WERI-Rb-1 (cell line): Measurements from ENCODE around the gene LZIC.

Experiments
- DNase-seq: peaks from one replicate; pipeline ENCODE4 v3.0.0-alpha.2; 2020
- H3K27ac ChIP-seq: fragments of 250-450 bp; sonication (Bioruptor Pico); 2 replicates; pipeline ENCODE4 v1.5.1; 2020; ENCODE audit warnings: mild to moderate bottlenecking, moderate library complexity
- H3K27me3 ChIP-seq: fragments of 250-450 bp; sonication (Bioruptor Pico); 2 replicates; pipeline ENCODE4 v1.5.1; 2021; ENCODE audit warnings: mild to moderate bottlenecking, low read depth, moderate library complexity; ENCODE audit not compliant: insufficient read depth, severe bottlenecking
- H3K36me3 ChIP-seq: fragments of 250-450 bp; sonication (Bioruptor Pico); 2 replicates; pipeline ENCODE4 v1.5.1; 2020; ENCODE audit warnings: mild to moderate bottlenecking, moderate library complexity
- H3K4me3 ChIP-seq: 2 replicates; pipeline ENCODE4 v1.5.1; 2011; ENCODE audit warnings: low read depth, mild to moderate bottlenecking, control low read depth, low read length
- H3K9me3 ChIP-seq: fragments of 250-450 bp; sonication (Bioruptor Pico); 2 replicates; pipeline ENCODE4 v1.5.1; 2021; ENCODE audit warnings: mild to moderate bottlenecking, moderate library complexity; ENCODE audit not compliant: severe bottlenecking
- CTCF ChIP-seq: IDR thresholded peaks from 2 replicates; pipeline ENCODE4 v1.5.1; 2011; ENCODE audit warnings: low read depth, mild to moderate bottlenecking, control low read depth, inconsistent platforms, low read length

The LZIC gene

GRCh38 chr1:9888886-9889285, 54.3 kb downstream of the LZIC start:
- Histone ChIP-seq H3K27me3 (no peaks in the 10 kb centered on the region), H3K4me3 (no peak overlapping the region), H3K9me3 (no peaks in the 10 kb centered on the region), H3K36me3 (no peaks in the 10 kb centered on the region; the same call in 1 of the 2 replicates), H3K27ac (no peak overlapping the region)
- no peak for DNase-seq
- no peak for TF ChIP-seq CTCF

- Histone ChIP-seq H3K9me3 (no peaks in the 10 kb centered on the region), H3K4me3 (no peak overlapping the region), H3K36me3 (no peaks in the 10 kb centered on the region; the same call in 1 of the 2 replicates), H3K27me3 (no peaks in the 10 kb centered on the region), H3K27ac (no peak overlapping the region)
- TF ChIP-seq CTCF: no peak
- DNase-seq: no peak
Measured at GRCh38 chr1:9887070-9887469, 56.1 kb downstream of the LZIC start.

GRCh38 chr1:9886092-9886742, 57.0 kb downstream of the LZIC start:
- TF ChIP-seq CTCF: no peak
- no peak overlapping the region for H3K4me3 ChIP-seq
- no peaks in the 10 kb centered on the region; the same call in 1 of the 2 replicates for H3K36me3 ChIP-seq
- H3K27me3 ChIP-seq: no peaks in the 10 kb centered on the region
- DNase-seq: no peak
- H3K27ac ChIP-seq: no peak overlapping the region
- no peaks in the 10 kb centered on the region for H3K9me3 ChIP-seq

- Histone ChIP-seq H3K27ac (no peak overlapping the region), H3K27me3 (no peaks in the 10 kb centered on the region), H3K9me3 (no peaks in the 10 kb centered on the region), H3K36me3 (no peaks in the 10 kb centered on the region; the same call in 1 of the 2 replicates), H3K4me3 (no peak overlapping the region)
- no peak for TF ChIP-seq CTCF
- no peak for DNase-seq
Measured at GRCh38 chr1:9884805-9885204, 58.4 kb downstream of the LZIC start.

- Histone ChIP-seq H3K4me3 (no peak overlapping the region), H3K27me3 (no peaks in the 10 kb centered on the region), H3K36me3 (no peaks in the 10 kb centered on the region; the same call in 1 of the 2 replicates), H3K27ac (no peak overlapping the region), H3K9me3 (no peaks in the 10 kb centered on the region)
- TF ChIP-seq CTCF: no peak
- no peak for DNase-seq
Measured at GRCh38 chr1:9883585-9884449, 59.4 kb downstream of the LZIC start.
